HG02571 (cell line): Measurements from ENCODE around the gene KIF26A.

ENCODE experiments used
- ATAC-seq: cut with Tn5 transposase; IDR thresholded peaks from one replicate; pipeline ENCODE4 v1.9.1; 2021; ENCODE audit warnings: mild to moderate bottlenecking, moderate library complexity; ENCODE audit not compliant: unreplicated experiment

The KIF26A gene

GRCh38 chr14:104190396-104191000 is 52.1 kb downstream of the KIF26A start:
- ATAC-seq, result no peak

- no peak for ATAC-seq
Observed at GRCh38 chr14:104191409-104191997, 53.1 kb downstream of the KIF26A start.

GRCh38 chr14:104192146-104192882 is 53.9 kb downstream of the KIF26A start:
- no peak for ATAC-seq

- ATAC-seq, result no peak
Observed at GRCh38 chr14:104192883-104193245, 54.5 kb downstream of the KIF26A start.

- no peak for ATAC-seq
Observed at GRCh38 chr14:104194016-104194415, 55.6 kb downstream of the KIF26A start.

GRCh38 chr14:104194716-104195115 is 56.3 kb downstream of the KIF26A start:
- no peak for ATAC-seq

GRCh38 chr14:104195361-104195760 is 57.0 kb downstream of the KIF26A start:
- no peak for ATAC-seq

GRCh38 chr14:104195878-104196277 is 57.5 kb downstream of the KIF26A start:
- no peak for ATAC-seq

GRCh38 chr14:104196461-104197140 is 58.2 kb downstream of the KIF26A start:
- no peak for ATAC-seq

GRCh38 chr14:104197449-104198247 is 59.3 kb downstream of the KIF26A start:
- ATAC-seq, result no peak

GRCh38 chr14:104199266-104199895 is 61.0 kb downstream of the KIF26A start:
- no peak for ATAC-seq

GRCh38 chr14:104200106-104200505 is 61.7 kb downstream of the KIF26A start:
- no peak for ATAC-seq

GRCh38 chr14:104200591-104200990 is 62.2 kb downstream of the KIF26A start:
- ATAC-seq, result no peak

- ATAC-seq, result no peak
Observed at GRCh38 chr14:104201063-104201462, 62.7 kb downstream of the KIF26A start.

- ATAC-seq, result no peak
Observed at GRCh38 chr14:104201496-104201895, 63.1 kb downstream of the KIF26A start.

GRCh38 chr14:104202259-104203070 is 64.1 kb downstream of the KIF26A start:
- ATAC-seq, result no peak

- no peak for ATAC-seq
Observed at GRCh38 chr14:104203071-104203425, 64.7 kb downstream of the KIF26A start.

- no peak for ATAC-seq
Observed at GRCh38 chr14:104204660-104205149, 66.3 kb downstream of the KIF26A start.

- ATAC-seq, result no peak
Observed at GRCh38 chr14:104205781-104206180, 67.4 kb downstream of the KIF26A start.
